Astrocyte of the cerebellum (primary cell): ENCODE measurements around the gene CKLF.
A peak's percentile ranks its signal among the peaks of the same experiment; 100 is the strongest.

Source experiments
- DNase-seq: peaks from one replicate; pipeline ENCODE4 v3.0.0-alpha.2; 2011; ENCODE audit warnings: low read depth
- H3K4me3 ChIP-seq: 2 replicates; pipeline ENCODE4 v1.5.1; 2011; ENCODE audit warnings: mild to moderate bottlenecking, low read depth, low read length, moderate library complexity
- in situ Hi-C: cut with HindIII; loops from 2 replicates; pipeline ENCODE4 v1.10.0; 2017; ENCODE audit warnings: low sequenced_read_pairs
- TF ChIP-seq, protein P1 (sequence below): IDR thresholded peaks from 2 replicates; pipeline ENCODE4 v1.5.1; 2012; ENCODE audit warnings: low read length, low read depth, moderate library complexity, mild to moderate bottlenecking; ENCODE audit errors: missing control alignments

Gene CKLF, protein sequence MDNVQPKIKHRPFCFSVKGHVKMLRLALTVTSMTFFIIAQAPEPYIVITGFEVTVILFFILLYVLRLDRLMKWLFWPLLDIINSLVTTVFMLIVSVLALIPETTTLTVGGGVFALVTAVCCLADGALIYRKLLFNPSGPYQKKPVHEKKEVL

DNA sequence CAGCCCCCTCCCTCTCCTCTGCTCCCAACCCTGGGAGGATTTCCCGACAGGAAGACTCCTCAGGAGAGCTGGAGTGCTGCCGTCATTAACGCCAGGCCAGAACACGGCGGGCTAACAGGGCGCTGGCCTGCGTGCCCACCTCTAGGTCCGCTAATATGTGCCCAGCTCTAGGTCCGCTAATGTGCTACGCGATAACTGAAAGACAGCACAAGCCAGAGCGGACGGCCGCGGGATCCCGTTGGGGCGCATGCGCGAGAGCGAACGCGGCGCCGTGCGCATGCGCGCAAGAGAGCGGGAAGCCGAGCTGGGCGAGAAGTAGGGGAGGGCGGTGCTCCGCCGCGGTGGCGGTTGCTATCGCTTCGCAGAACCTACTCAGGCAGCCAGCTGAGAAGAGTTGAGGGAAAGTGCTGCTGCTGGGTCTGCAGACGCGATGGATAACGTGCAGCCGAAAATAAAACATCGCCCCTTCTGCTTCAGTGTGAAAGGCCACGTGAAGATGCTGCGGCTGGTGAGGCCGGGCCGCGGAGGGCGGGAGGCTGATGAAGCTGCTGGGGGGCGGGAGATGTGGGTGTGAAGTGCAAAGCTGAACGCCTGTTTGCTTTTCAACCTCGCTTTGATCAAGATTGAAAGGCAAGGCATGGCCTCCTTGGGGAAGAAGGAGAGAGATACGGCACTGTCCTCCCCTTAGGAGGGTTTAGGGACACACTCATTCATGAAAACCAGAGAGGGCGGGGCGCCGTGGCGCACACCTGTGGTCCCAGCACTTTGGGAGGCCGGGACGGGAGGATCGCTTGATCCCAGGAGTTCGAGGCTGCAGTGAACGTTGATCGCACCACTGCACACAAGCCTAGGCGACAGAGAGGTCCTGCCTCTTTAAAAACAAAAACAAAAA lies at the start of gene CKLF:
TSS of gene CKLF (plus strand) at position 291 of the 892 bp plus-strand sequence. CDS start at position 431, 140 bp downstream.
- in situ Hi-C loops: no loop called here
- peak within 1 kb of the TSS; percentile 52 for H3K4me3 ChIP-seq
- DNase-seq: peak; percentile 54
- TF ChIP-seq, protein P1, sequence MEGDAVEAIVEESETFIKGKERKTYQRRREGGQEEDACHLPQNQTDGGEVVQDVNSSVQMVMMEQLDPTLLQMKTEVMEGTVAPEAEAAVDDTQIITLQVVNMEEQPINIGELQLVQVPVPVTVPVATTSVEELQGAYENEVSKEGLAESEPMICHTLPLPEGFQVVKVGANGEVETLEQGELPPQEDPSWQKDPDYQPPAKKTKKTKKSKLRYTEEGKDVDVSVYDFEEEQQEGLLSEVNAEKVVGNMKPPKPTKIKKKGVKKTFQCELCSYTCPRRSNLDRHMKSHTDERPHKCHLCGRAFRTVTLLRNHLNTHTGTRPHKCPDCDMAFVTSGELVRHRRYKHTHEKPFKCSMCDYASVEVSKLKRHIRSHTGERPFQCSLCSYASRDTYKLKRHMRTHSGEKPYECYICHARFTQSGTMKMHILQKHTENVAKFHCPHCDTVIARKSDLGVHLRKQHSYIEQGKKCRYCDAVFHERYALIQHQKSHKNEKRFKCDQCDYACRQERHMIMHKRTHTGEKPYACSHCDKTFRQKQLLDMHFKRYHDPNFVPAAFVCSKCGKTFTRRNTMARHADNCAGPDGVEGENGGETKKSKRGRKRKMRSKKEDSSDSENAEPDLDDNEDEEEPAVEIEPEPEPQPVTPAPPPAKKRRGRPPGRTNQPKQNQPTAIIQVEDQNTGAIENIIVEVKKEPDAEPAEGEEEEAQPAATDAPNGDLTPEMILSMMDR: no peak

DNA sequence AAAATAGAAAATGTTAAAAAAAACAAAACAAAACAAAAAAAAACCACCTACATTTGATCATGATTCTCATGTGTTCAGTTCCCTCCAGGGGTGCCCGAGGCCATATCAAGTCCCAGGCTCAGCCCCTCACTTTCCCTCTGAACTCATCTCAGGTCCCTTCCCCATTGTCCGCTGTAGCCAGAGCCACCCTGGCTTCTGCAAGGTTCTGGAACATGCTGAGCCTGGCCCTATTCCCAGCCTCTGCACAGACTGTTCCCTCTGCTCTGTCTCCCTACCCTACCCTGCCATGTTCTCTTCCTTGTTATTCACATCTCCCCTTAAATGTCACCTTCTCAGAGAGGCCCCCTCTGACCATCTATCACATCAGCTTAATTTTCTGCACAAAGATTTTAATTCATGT lies 49.3 kb upstream of the CKLF start:
- TF ChIP-seq, protein P1: no peak
- DNase-seq: no peak
- in situ Hi-C loops: no loop called here
- no peak overlapping the region for H3K4me3 ChIP-seq

DNA sequence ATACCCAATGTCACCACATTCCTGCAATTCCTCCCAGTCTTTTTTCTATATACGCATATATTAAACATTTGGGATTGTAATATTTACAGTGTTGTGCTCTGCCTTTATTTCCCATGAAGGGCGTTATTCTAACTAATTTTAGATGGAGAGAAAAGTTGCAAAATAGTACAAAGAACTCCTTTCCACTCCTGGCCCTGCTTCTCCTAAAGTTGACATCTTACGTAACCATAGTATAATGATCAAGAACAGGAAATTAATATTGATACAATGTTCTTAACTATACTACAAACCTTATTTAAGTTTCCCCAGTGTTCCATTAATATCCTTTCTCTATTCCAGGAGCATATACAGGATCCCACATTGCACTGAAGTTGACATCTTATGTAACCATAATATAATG lies 48.8 kb upstream of the CKLF start:
- DNase-seq: no peak
- H3K4me3 ChIP-seq: no peak overlapping the region
- in situ Hi-C loops: no loop called here
- TF ChIP-seq, protein P1: no peak

DNA sequence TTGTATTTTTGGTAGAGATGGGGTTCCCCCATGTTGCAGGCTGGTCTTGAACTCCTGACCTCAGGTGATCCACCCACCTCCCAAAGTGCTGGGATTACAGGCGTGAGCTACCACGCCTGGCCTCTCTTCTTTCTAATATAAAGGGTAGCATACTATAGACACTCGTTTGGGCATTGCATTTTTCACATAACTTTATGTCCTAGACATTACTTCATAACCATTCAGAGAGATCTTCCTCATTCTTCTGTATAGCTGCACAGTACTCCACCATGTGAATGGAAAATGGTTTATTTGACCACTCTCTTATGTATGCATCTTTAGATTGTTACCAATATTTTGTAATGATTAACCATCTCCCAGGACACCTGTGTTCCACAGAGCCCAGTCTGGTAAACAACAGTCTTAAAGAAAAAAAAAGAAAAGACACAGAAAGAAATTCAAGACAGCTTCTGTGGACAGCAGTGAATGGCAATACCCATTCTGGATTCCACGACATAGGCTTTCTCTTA lies 44.6 kb upstream of the CKLF start:
- no peak for DNase-seq
- in situ Hi-C loops: no loop called here
- TF ChIP-seq, protein P1: no peak
- H3K4me3 ChIP-seq: no peak overlapping the region

DNA sequence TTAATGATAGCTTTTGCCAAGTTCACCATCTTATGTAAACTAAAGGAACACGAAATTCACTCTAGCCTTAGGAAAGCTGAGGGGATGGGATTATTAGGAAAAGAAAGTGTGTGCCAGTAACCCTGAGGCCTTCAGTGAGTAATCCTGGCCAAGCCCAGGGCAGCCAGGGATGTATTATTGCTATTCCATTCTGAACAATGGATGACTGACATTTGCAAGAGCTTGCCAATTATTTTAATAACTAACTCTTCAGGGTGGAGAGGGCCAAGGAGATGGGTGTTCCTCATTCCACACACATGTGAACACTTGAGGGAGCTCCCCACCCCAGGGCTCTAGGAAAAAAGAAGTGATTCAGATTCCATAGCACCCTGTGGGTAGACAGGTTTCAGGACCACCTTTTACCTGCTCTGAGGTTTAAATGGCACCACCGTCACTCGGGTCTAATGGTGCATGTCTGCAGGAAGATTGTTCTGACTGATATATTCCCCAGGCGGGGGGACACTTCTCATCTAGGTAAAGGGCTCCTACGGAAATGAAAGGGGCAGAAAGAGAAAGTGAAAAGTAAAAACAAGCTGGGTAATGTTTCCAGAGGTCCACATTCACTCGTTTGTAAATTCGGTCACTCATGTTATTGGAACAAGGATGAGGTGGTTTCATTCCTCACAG lies 44.0 kb upstream of the CKLF start:
- TF ChIP-seq, protein P1: no peak
- in situ Hi-C loops: no loop called here
- no peak for DNase-seq
- no peak overlapping the region for H3K4me3 ChIP-seq

DNA sequence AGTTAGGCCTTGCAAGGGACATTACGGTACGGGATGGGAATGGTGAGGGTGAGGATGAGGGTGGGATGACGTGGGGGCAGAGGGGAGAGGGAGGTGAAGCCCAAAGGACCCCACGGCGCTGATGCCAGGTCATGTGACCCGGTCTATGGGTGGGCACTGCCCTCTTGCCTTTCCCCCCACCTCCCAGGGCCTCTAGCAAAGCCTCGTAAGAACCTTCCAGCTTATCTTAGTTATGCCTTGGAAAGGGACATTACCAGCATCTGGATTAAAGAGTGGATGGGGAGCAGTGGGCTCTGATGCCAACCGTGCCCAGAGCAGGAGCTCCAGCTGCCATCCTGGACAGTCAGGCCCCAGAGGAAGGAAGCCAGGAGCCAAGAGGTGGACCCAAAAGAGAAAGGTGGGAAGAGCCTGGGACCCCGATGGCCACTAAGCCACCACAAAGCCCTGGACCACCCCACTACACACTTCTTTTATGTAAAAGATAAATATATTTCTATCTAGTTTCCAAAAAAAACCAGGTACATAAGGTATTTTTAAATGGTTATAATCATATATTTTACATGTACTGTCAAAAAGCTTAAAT lies 43.4 kb upstream of the CKLF start:
- no peak for DNase-seq
- in situ Hi-C loops: no loop called here
- H3K4me3 ChIP-seq: no peak overlapping the region
- TF ChIP-seq, protein P1: no peak
